SU-DHL-6 (cell line): Measurements from ENCODE around the gene TRIAP1.

Experiments
- H2AFZ ChIP-seq: fragments of 200-600 bp; sonication (generic); 2 replicates; pipeline ENCODE4 v1.6.1; 2014; ENCODE audit warnings: low read depth, mild to moderate bottlenecking, moderate library complexity, mixed read lengths, antibody characterized with exemption, low read length; ENCODE audit not compliant: severe bottlenecking
- H3F3A ChIP-seq: fragments of 200-600 bp; shearing (Covaris generic); 2 replicates; pipeline ENCODE4 v1.6.0; 2016; ENCODE audit warnings: antibody characterized with exemption, mild to moderate bottlenecking; ENCODE audit not compliant: insufficient read depth
- H3K27ac ChIP-seq: fragments of 200-600 bp; sonication (generic); 2 replicates; pipeline ENCODE4 v1.5.1; 2016; ENCODE audit warnings: low read depth, mild to moderate bottlenecking, low read length, moderate library complexity, mixed read lengths
- H3K27me3 ChIP-seq: fragments of 200-600 bp; sonication (generic), shearing (Covaris generic); 2 replicates; pipeline ENCODE4 v1.6.0; 2014; ENCODE audit warnings: mild to moderate bottlenecking, low read length
- H3K36me3 ChIP-seq: fragments of 200-600 bp; sonication (generic); 2 replicates; pipeline ENCODE4 v1.6.1; 2014; ENCODE audit warnings: mild to moderate bottlenecking, low read length, mixed read lengths
- H3K4me2 ChIP-seq: fragments of 300-600, 200-600 bp; shearing (Covaris generic), sonication (generic); 2 replicates; pipeline ENCODE4 v1.6.0; 2014; ENCODE audit warnings: low read length, low read depth, mild to moderate bottlenecking; ENCODE audit not compliant: poor library complexity, severe bottlenecking
- H3K4me3 ChIP-seq: fragments of 200-600 bp; sonication (generic); 2 replicates; pipeline ENCODE4 v1.5.1; 2014; ENCODE audit warnings: antibody characterized with exemption, low read length, mild to moderate bottlenecking, mixed read lengths; ENCODE audit not compliant: insufficient read depth, poor library complexity, severe bottlenecking
- H3K79me2 ChIP-seq: fragments of 200-600 bp; sonication (generic); 2 replicates; pipeline ENCODE4 v1.6.1; 2014; ENCODE audit warnings: mild to moderate bottlenecking, low read length, moderate library complexity; ENCODE audit not compliant: insufficient read depth
- H3K9ac ChIP-seq: fragments of 200-600 bp; sonication (generic); 2 replicates; pipeline ENCODE4 v1.7.0; 2014; ENCODE audit warnings: mild to moderate bottlenecking, low read length
- H3K9me2 ChIP-seq: fragments of 200-600 bp; sonication (generic); replicated peaks from 2 replicates; pipeline ENCODE4 v1.6.1; 2014; ENCODE audit warnings: low read length; ENCODE audit not compliant: insufficient read depth
- H3K9me3 ChIP-seq: fragments of 200-600 bp; sonication (generic); 2 replicates; pipeline ENCODE4 v1.6.1; 2014; ENCODE audit warnings: low read length, mixed read lengths; ENCODE audit not compliant: insufficient read depth
- H4K20me1 ChIP-seq: fragments of 200-600 bp; sonication (generic); 2 replicates; pipeline ENCODE4 v1.6.1; 2014; ENCODE audit warnings: low read depth, mild to moderate bottlenecking, antibody characterized with exemption, low read length, moderate library complexity, mixed read lengths
- EZH2phosphoT487 ChIP-seq: fragments of 200-600 bp; sonication (generic), shearing (Covaris generic); conservative IDR thresholded peaks from 2 replicates; pipeline ENCODE4 v1.6.1; 2018; ENCODE audit warnings: mild to moderate bottlenecking, antibody characterized with exemption, low read length, moderate library complexity, mixed read lengths
- TF ChIP-seq, protein P1 (sequence below): fragments of 200-600 bp; sonication (generic); IDR thresholded peaks from one replicate; pipeline ENCODE4 v1.5.1; 2017; ENCODE audit warnings: antibody characterized with exemption, mild to moderate bottlenecking, low read length, moderate library complexity; ENCODE audit not compliant: insufficient read depth, poor library complexity, severe bottlenecking

TRIAP1 gene

DNA sequence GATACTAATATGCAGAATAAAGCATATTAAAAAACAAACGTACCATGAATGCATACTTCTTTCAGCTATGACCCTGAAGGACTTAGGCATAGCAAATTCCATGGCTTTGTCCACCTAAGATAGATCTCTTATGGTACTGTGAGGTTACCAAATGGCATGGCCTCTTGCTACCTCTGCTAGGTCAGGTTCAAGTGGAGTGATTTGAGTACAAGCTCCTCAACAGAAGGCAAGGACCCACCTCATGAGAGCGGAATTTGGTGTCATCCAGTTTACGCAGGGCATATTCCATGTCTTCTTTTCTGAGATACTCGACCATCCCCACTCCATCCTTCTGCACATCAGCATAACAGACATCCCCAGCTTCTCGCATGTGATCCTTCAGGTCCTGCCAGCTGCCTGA, 17.5 kb upstream of the TRIAP1 start:
- peaks cover 26% of the 10 kb centered on the region; the same call in 1 of the 2 replicates for H3F3A ChIP-seq
- H3K9ac ChIP-seq = no peak overlapping the region
- no peak overlapping the region for H3K27ac ChIP-seq
- H3K4me3 ChIP-seq = no peak overlapping the region
- H3K36me3 ChIP-seq = peaks cover 45% of the 10 kb centered on the region
- H3K79me2 ChIP-seq = peaks cover 48% of the 10 kb centered on the region
- H3K4me2 ChIP-seq = no peak overlapping the region
- peaks cover 37% of the 10 kb centered on the region for H4K20me1 ChIP-seq
- H3K27me3 ChIP-seq = no peaks in the 10 kb centered on the region
- TF ChIP-seq, protein P1, sequence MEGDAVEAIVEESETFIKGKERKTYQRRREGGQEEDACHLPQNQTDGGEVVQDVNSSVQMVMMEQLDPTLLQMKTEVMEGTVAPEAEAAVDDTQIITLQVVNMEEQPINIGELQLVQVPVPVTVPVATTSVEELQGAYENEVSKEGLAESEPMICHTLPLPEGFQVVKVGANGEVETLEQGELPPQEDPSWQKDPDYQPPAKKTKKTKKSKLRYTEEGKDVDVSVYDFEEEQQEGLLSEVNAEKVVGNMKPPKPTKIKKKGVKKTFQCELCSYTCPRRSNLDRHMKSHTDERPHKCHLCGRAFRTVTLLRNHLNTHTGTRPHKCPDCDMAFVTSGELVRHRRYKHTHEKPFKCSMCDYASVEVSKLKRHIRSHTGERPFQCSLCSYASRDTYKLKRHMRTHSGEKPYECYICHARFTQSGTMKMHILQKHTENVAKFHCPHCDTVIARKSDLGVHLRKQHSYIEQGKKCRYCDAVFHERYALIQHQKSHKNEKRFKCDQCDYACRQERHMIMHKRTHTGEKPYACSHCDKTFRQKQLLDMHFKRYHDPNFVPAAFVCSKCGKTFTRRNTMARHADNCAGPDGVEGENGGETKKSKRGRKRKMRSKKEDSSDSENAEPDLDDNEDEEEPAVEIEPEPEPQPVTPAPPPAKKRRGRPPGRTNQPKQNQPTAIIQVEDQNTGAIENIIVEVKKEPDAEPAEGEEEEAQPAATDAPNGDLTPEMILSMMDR = no peak
- TF ChIP-seq EZH2phosphoT487 = no peak
- no peaks in the 10 kb centered on the region for H3K9me2 ChIP-seq
- H3K9me3 ChIP-seq = no peaks in the 10 kb centered on the region
- H2AFZ ChIP-seq = no peak overlapping the region

DNA sequence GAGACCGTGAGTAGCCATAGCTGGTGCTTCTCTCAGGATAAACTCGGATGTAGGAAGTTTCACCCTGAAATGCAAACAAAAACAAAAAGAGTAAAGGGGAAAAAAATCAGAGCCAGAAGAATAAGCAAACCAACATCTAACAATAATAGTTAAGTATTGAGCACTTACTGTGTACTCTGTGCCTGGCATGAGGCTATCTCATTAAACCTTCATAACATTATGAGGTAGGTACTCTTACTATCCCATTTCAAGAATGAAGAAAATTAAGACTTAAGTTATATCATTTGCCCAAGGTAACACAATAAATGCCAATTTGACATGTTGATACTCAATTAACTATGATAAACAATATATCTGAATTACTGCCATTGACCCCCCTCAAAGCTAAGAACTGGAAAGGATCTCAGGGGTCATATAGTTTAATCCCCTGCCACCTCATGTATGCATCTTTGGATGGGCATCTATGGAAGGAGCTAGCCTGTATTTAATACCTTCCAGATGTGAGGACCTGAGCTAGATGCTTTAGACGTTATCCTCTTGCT, 16.0 kb upstream of the TRIAP1 start:
- H3K27ac ChIP-seq = no peak overlapping the region
- no peak overlapping the region for H2AFZ ChIP-seq
- peaks cover 45% of the 10 kb centered on the region for H3K36me3 ChIP-seq
- H3F3A ChIP-seq = peaks cover 22% of the 10 kb centered on the region; the same call in 1 of the 2 replicates
- no peak overlapping the region for H3K4me3 ChIP-seq
- no peak overlapping the region for H3K4me2 ChIP-seq
- no peaks in the 10 kb centered on the region for H3K9me2 ChIP-seq
- H3K9ac ChIP-seq = no peak overlapping the region
- H4K20me1 ChIP-seq = peaks cover 24% of the 10 kb centered on the region
- H3K27me3 ChIP-seq = no peaks in the 10 kb centered on the region
- TF ChIP-seq, protein P1 = no peak
- TF ChIP-seq EZH2phosphoT487 = no peak
- H3K9me3 ChIP-seq = no peaks in the 10 kb centered on the region
- H3K79me2 ChIP-seq = peaks cover 33% of the 10 kb centered on the region

DNA sequence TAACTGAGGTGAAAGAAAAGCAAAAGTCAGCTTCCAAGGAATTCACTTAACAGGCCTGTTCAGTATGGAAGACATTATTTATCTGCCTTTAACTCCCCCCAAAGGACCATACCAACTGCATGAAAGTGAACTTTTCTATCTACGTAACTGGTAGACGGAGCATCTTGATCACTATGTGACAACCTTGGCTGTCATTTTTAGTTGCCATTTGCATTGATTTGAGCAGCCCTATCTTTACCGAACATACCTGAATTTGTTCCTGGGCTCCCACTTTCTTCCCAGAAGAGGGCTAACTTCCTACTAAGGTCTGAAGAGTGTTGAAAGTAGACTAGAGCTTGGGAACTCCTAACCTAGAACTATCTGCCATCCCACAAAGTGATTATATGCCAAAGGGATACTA, 14.0 kb upstream of the TRIAP1 start:
- Histone ChIP-seq H3K27me3 (no peaks in the 10 kb centered on the region), H3K9me3 (no peaks in the 10 kb centered on the region), H3K9ac (no peak overlapping the region), H3K36me3 (peaks cover 38% of the 10 kb centered on the region), H3K27ac (no peak overlapping the region), H4K20me1 (peaks cover 9% of the 10 kb centered on the region), H3K4me2 (no peak overlapping the region), H3K4me3 (no peak overlapping the region), H3K79me2 (peaks cover 18% of the 10 kb centered on the region), H2AFZ (no peak overlapping the region), H3K9me2 (no peaks in the 10 kb centered on the region), H3F3A (peaks cover 25% of the 10 kb centered on the region; the same call in 1 of the 2 replicates)
- TF ChIP-seq EZH2phosphoT487 = no peak
- TF ChIP-seq, protein P1 = no peak
